Raji (cell line): ENCODE results near the gene UQCC5.

ENCODE experiments used
- POLR2A ChIP-seq: IDR thresholded peaks from 2 replicates; pipeline ENCODE4 v1.6.1; 2011; ENCODE audit warnings: low read depth, low read length, control low read depth; ENCODE audit not compliant: insufficient read depth

Gene UQCC5

DNA sequence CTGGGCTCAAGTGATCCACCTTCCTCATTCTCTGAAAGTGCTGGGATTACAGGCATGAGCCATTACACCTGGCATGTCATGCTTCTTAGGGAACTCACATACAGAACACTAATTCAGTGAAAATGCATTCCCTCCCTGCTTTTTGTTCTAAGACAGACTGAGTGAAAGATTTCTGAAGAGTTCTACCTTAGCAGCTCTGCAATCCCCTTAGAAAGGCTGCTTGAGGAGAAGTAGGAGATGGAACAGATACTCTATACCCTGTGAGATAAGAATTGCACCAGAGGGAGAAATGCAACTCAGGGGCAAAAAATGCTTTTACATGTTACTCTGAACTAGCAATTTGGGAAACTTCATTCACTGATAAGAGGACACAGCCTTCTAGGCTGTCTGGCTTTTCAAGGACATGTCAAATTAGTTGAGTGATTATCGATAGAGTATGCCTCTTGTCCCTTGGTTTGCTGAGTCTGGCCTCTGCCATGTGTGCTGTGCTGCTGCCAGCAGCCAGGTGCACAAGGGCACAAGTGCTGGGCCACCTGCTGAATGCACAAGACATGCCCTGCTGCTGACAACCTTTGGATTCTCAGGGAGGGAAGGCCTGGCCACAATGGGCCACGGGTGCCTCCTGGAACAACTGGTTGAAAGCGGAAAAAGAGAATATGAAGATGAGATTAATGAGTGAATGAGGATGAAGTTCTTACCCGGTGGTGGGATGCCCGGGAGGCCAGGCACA lies 17.8 kb downstream of the UQCC5 start:
- TF ChIP-seq POLR2A: no peak

DNA sequence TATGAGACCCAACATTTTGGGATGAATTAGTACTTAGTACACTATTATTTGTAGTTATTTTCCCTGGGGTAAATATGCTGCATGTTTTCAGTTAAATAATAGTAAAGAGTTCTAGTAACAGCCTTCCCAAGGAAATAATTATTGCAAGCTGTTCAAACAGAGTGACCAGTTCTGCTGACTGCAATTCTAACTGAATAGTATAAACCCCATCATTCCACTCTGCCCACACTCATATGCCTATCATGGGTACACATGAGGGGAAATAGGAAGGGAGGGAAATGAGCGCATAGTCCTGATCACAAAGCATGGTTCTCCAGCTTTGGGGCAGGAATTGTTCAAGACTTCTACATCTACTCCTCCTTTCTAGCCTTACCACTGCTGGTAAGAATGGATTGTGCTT lies 18.7 kb downstream of the UQCC5 start:
- no peak for TF ChIP-seq POLR2A

DNA sequence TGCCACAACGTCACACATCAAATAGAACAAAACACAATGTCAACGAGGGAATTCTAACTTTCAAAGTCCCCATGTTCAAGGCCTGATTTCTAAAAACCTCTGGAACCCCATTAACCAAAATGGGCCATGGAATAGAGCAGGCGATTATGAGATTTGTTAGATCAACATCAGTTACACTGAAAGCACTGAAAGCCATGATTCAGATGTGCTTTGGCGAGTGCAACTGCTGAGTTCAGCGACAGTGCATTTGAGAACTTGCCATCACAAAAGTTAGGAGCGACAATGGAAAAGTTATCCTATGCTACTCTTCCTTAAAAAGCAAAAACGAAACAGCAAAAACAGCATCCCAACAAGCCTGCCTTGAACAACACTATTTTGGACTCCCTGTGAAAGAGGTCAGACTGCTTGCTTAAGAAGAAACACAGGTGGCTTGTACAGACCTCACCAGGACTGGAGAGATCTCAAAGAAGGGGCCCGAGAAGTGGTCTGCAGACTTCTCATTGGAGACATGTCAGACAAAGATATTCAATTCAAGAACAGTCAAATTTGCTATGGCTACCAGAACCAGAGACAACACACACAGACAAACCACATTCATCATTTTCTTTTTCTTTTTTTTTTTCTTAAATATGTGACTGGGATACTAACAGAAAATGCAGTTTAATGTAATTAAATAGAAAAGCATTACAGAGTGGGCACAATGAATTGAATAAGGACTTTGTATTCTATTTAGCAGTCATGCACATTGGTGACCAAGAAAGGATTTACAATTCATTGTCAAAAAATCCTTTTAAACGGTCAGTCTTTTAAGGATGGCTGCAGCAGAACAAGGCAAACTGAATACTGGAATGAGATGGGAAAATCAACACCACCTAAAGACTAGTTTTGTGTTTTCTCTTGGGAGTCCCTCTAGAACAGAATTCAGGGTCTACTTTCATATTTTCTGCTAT lies 20.9 kb downstream of the UQCC5 start:
- no peak for TF ChIP-seq POLR2A

- no peak for TF ChIP-seq POLR2A
Observed at GRCh38 chr3:52558436-52558835, 22.0 kb downstream of the UQCC5 start.

DNA sequence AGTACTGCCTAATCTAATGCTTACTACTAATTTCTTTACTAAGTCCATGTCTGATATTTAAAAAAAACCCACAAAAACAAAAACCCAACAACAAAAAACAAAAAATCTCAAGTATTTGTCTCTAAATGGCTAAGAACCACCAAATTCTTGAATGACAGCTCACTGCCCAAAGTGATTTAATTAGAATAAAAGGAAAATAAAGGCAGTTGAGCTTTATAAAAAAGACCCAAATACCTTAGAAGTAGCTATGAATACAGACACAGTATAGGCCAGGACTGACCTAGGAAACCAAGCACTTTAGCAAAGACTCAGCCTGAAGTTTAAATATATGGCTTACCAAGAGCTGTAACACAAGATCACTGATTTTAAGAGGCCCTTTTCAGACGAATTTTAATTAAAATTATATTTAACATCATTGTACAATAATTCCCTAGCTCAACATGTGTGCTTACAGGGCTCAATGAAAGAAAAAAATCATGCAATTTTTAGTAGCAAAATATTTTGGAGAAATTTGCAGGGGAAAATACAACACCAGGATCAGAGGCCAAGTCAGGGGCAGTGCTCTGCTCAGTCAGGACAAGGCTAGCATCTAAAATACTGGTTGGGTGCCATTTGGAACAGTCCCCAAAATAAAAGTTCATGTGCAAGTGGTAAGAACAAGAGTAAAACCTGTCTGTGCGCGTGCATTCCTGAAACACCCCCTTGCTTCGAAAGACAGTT lies 24.8 kb downstream of the UQCC5 start:
- no peak for TF ChIP-seq POLR2A

GRCh38 chr3:52563984-52564383 lies 27.6 kb downstream of the UQCC5 start:
- TF ChIP-seq POLR2A: no peak

DNA sequence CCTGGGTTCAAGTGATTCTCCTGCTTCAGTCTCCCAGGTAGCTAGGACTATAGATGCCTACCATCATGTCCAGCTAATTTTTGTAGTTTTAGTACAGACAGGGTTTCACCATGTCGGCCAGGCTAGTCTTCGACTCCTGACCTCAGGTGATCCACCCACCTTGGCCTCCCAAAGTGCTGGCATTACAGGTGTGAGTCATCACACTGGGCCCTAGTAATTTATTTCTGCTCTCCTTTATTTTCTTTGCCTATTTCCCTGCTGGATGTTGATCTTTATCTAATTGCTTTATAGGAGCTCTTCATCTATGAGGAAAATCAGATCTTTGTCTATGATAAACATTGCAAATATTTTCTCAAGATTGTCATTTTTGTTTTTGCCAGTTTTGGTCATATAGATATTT lies 31.7 kb downstream of the UQCC5 start:
- TF ChIP-seq POLR2A: no peak

- TF ChIP-seq POLR2A: no peak
Observed at GRCh38 chr3:52570076-52570475, 33.7 kb downstream of the UQCC5 start.

DNA sequence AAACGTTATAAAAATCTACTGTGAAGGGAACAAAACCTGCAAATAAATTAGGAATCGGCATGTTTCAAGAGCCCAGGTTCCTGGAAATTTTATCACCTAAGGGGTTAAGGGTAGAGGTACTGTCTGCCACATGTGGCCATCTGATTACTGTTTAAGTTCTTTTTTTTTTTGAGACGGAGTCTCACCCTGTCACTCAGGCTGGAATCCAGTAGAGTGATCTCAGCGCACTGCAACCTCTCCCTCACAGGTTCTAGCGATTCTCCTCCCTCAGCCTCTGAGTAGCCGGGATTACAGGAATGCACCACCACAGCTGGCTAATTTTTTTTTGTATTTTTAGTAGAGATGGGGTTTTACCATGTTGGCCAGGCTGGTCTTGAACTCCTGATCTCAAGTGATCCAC lies 35.8 kb downstream of the UQCC5 start:
- no peak for TF ChIP-seq POLR2A

DNA sequence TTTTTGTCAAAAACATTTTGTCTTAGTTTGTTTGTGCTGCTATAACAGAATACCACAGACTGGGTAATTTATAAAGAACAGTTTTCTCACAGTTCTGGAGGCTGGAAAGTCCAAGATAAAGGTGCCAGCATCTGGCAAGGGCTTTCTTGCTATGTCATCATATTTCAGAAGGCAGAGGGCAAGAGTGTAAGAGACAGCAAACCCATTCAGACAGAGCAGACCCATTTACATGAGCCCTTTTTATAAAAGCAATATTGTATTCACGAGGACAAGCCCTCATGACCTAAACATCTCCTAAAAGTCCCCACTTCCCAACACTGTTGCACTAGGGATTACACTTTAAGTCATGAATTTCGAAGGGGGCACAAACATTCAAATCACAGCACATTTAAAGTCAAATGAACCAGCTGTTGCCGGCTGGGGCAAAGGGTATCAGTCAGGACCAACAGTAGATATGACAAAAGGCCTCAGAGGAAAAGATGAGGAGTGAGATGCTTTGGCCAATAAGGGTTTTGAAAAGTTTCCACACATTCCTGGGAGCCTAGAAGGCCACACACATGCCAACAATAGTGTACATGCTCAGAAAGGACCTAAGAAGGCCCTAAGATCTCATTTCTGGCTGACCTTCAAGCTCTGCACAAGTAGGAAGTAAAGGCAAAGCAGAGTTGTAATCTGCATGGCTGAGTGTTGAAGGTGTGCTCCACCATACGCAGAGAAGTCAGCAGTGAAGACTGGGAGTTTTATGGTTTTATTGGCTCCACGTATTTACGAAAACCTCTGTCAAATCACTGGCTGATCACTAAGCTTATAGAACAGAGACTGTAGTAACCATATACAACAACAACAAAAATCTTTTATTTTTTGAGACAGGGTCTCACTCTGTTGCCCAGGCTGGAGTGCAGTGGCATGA lies 37.9 kb downstream of the UQCC5 start:
- no peak for TF ChIP-seq POLR2A
